Activated CD4-positive, alpha-beta T cell treated with anti-CD3 and anti-CD28 coated beads, Interleukin-2, Interleukin-4, amounts not matched to agents 100 ng/mL and 50 ng/mL, durations not matched to agents 16 hours and 8 hours (primary cell): ENCODE measurements around the gene SERPINA4.

Experiments
- DNase-seq: peaks from one replicate; pipeline ENCODE4 v3.0.0-alpha.2; 2020; ENCODE audit warnings: low spot score

SERPINA4 gene

DNA sequence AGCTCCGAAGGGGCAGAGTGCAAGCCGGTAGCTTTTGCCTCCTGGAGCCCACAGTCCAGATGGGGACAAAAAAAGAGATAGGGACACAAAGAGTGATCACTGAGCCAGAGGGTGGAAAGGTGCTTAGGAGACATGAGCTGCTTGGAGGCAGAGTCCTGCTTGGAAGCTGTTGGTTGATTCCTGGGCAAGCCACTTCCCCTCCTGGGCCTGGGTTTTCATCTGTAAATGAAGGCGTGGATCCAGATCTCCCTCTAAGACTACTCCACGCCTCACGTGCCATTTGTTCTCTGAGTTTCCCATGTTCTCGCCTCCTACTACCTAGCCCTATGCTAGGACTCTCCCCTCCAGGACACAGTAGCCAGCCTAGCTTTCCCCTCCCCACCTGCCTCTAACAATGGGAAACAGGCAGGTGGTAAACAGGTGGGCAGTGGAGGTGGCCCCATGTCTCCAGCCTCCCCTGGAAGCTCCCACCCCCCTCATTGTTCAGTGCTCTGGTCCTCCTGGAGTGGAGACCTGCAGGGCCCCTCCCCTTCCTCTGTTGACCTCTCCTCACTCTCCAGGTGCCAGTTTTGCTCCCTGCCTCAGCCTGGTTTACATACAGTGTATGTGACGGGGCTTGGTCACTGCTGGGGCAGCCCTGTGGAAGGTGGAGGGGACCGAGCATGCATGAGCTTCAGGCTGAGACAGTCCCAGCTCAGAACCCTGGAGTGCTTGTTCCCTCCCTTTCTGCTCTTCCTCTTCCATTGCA lies 54.8 kb downstream of the SERPINA4 start:
- DNase-seq, result no peak

DNA sequence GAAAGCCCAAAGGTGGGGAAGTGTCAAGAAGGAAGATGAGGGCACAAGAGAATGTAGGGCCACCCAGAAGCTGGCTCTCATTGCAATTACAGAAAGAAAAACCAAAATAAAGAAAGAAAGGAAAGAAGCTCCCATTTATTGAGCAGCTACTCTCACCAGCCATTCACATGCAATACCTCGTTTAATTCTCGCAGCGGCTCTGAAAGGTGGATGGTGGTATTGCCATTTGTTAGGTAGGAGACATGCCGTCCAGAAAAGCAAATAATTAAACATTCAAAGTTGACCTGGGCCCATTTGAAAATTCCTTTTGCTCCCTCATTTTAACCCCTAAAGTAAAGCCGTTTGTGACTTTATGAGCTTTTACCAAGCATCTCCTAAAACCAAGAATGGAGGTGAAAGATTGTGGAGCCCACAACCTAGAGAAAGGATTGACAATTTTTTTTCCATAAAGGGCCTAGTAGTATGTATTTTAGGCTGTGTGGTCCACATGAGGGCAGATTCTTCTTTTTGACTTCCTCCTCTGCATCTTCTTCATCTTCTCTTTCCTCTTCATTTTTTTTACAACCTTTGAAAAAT lies 56.2 kb downstream of the SERPINA4 start:
- DNase-seq, result no peak

DNA sequence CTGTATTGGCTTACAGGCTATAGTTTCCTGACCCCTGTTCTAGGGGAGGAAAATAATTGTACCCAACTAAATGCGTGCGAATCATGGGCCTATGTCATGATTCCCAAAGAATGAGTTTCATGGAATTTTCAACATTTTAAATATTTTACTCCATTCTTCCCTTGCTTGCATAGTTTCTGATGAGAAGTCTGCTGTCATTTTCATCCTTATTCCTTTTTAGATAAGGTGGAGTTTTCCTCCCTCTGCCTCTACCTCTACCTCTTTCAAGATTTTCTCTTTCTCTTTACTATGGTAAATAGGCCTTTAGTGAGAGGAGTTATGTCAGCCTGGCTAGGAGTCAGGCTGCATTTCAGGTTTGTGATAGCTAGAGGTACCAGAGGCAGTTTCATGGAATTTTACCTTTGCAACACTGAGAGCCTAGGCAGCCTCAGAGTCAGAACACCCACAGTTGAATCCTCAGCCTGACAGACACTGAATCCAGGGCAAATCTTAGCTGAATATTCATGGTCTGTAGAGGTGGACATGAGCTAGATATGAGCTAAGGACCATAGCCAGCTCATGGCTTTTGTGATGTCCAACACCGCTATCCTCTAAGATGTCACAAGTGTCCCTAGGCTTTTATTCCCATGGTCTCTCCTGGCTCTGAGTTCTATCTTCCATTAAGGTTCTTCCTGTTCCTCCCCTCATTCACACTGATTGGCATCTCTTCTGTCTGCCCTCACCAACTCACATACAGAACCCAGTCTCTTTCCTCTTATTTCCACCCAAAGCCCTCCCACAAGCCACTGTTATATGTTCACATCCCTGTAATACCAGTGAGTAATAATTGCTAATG lies 57.0 kb downstream of the SERPINA4 start:
- DNase-seq, result no peak

DNA sequence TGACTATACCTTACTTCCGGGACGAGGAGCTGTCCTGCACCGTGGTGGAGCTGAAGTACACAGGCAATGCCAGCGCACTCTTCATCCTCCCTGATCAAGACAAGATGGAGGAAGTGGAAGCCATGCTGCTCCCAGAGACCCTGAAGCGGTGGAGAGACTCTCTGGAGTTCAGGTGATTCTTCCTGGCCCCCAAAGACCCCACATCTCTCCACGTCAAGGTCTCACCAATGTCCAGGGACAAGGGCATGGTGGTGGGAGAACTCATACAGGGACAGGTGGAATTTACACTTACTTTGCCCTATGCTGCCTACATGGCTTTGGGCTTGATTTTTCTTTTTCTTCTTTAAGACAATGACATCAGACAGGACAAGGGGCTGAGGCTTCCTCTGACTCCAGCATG lies 58.1 kb downstream of the SERPINA4 start:
- no peak for DNase-seq
